H1 (cell line): Measurements from ENCODE around the gene TMEM260. TPM values are rescaled to one million over a fixed set of nuclear protein-coding genes. Genes with fewer than 3 reads are reported as not detected.
A peak's percentile ranks its signal among the peaks of the same experiment; 100 is the strongest.

Experiments used
- CTCF ChIA-PET: fragments of 300-600 bp; sonication (Branson Sonifier 250); formaldehyde crosslinking; loops from one replicate; lab custom pipeline; 2021; ENCODE audit not compliant: partially characterized antibody; lab: Charles Lee
- POLR2A ChIA-PET: fragments of 300-600 bp; sonication (Branson Sonifier 250); formaldehyde crosslinking; loops from one replicate; lab custom pipeline; 2021; ENCODE audit warnings: inconsistent platforms; ENCODE audit not compliant: partially characterized antibody; lab: Charles Lee
- DNase-seq, 2 experiments: peaks; one replicate each; pipeline versions ENCODE4 v3.0.0 to v3.0.0-alpha.2; 2010 to 2022; ENCODE audit warnings: low spot score in 2 of 2, low read depth in 1 of 2, mixed read lengths in 1 of 2
- FAIRE-seq: peaks from 2 replicates; lab custom pipeline; 2011; peaks lifted over from hg19 to GRCh38; lab: Jason Lieb, UNC
- H2AFZ ChIP-seq: 2 replicates; pipeline ENCODE4 v1.8.1; 2012; ENCODE audit warnings: low read length, inconsistent platforms
- H2AK5ac ChIP-seq: 2 replicates; pipeline ENCODE4 v1.6.1; 2013; ENCODE audit warnings: low read depth, low read length
- H2BK120ac ChIP-seq: replicated peaks from 2 replicates; pipeline ENCODE3; 2013; ENCODE audit warnings: low read depth, low read length, inconsistent platforms
- H2BK12ac ChIP-seq: 2 replicates; pipeline ENCODE4 v1.6.1; 2013; ENCODE audit warnings: low read depth, low read length
- H2BK15ac ChIP-seq: 2 replicates; pipeline ENCODE4 v1.6.1; 2013; ENCODE audit warnings: low read length
- H2BK20ac ChIP-seq: 2 replicates; pipeline ENCODE4 v1.6.1; 2013; ENCODE audit warnings: low read length
- H2BK5ac ChIP-seq: 2 replicates; pipeline ENCODE4 v1.6.1; 2013; ENCODE audit warnings: low read depth, low read length
- H3K14ac ChIP-seq: 2 replicates; pipeline ENCODE4 v1.6.1; 2013; ENCODE audit warnings: inconsistent platforms; ENCODE audit not compliant: insufficient read length
- H3K18ac ChIP-seq: 2 replicates; pipeline ENCODE4 v1.6.1; 2013; ENCODE audit warnings: low read length; ENCODE audit errors: extremely low read depth
- H3K23ac ChIP-seq: 2 replicates; pipeline ENCODE4 v1.6.1; 2013; ENCODE audit warnings: inconsistent platforms; ENCODE audit not compliant: insufficient read length
- H3K23me2 ChIP-seq: 2 replicates; pipeline ENCODE4 v1.6.1; 2013; ENCODE audit warnings: low read depth, low read length
- H3K27ac ChIP-seq: 2 replicates; pipeline ENCODE4 v1.6.1; 2011; ENCODE audit warnings: low read depth, low read length, inconsistent platforms
- H3K27me3 ChIP-seq, 4 experiments: replicated peaks in 1 of 4; 1 replicate in 1 of 4; 2 replicates in 3 of 4; pipeline versions ENCODE4 v1.6.1 to v1.8.1; 2011 to 2013; ENCODE audit warnings: low read length in 3 of 4, mild to moderate bottlenecking in 3 of 4, inconsistent platforms in 2 of 4, mixed read lengths in 2 of 4, moderate library complexity in 1 of 4; ENCODE audit not compliant: control insufficient read depth in 3 of 4, insufficient read depth in 3 of 4; ENCODE audit errors: extremely low read depth in 1 of 4
- H3K36me3 ChIP-seq, 4 experiments: 2 replicates each; pipeline versions ENCODE4 v1.6.1 to v1.8.1; 2011 to 2013; ENCODE audit warnings: mild to moderate bottlenecking in 4 of 4, low read length in 3 of 4, moderate library complexity in 2 of 4, control low read depth in 1 of 4, inconsistent platforms in 1 of 4; ENCODE audit not compliant: insufficient read depth in 4 of 4, control insufficient read depth in 2 of 4
- H3K4ac ChIP-seq: replicated peaks from 2 replicates; pipeline ENCODE3; 2013; ENCODE audit warnings: low read length, low read depth, mixed read lengths, inconsistent platforms; ENCODE audit not compliant: insufficient read length
- H3K4me1 ChIP-seq, 4 experiments: replicated peaks in 1 of 4; 1 replicate in 1 of 4; 2 replicates in 3 of 4; pipeline versions ENCODE4 v1.6.1 to v1.8.1; 2011 to 2013; ENCODE audit warnings: low read length in 3 of 4, inconsistent platforms in 2 of 4, mixed read lengths in 1 of 4; ENCODE audit not compliant: insufficient read depth in 4 of 4, control insufficient read depth in 3 of 4
- H3K4me2 ChIP-seq, 2 experiments: 2 replicates each; pipeline versions ENCODE4 v1.6.1 to v1.8.1; 2011 to 2013; ENCODE audit warnings: low read depth in 2 of 2, low read length in 2 of 2, control low read depth in 1 of 2, inconsistent platforms in 1 of 2, mild to moderate bottlenecking in 1 of 2; ENCODE audit not compliant: insufficient read depth in 1 of 2
- H3K4me3 ChIP-seq, 4 experiments: fragments of 200-600, 300-600 bp in 1 of 4; sonication (generic), shearing (Covaris generic), sonication (Bioruptor Twin) in 1 of 4; 2 replicates each; pipeline versions ENCODE4 v1.5.1 to v1.8.1; 2011 to 2016; ENCODE audit warnings: low read length in 4 of 4, low read depth in 3 of 4, control low read depth in 2 of 4, inconsistent platforms in 2 of 4, mild to moderate bottlenecking in 2 of 4, mixed read lengths in 1 of 4, moderate library complexity in 1 of 4; ENCODE audit not compliant: insufficient read depth in 2 of 4; ENCODE audit errors: extremely low read depth in 1 of 4
- H3K56ac ChIP-seq: replicated peaks from 2 replicates; pipeline ENCODE3; 2013; ENCODE audit warnings: low read depth, mild to moderate bottlenecking, mixed read lengths, low read length, inconsistent platforms; ENCODE audit not compliant: insufficient read length
- H3K79me1 ChIP-seq: 2 replicates; pipeline ENCODE4 v1.6.1; 2013; ENCODE audit warnings: low read depth, low read length, control low read depth
- H3K79me2 ChIP-seq, 2 experiments: 2 replicates each; pipeline versions ENCODE4 v1.6.1 to v1.8.1; 2012 to 2013; ENCODE audit warnings: low read length in 2 of 2, mild to moderate bottlenecking in 2 of 2, inconsistent platforms in 1 of 2; ENCODE audit not compliant: insufficient read depth in 2 of 2, control insufficient read depth in 1 of 2
- H3K9ac ChIP-seq, 4 experiments: replicated peaks in 1 of 4; 1 replicate in 1 of 4; 2 replicates in 3 of 4; pipeline versions ENCODE4 v1.6.1 to v1.8.1; 2011 to 2013; ENCODE audit warnings: low read depth in 3 of 4, low read length in 3 of 4, control low read depth in 2 of 4, mild to moderate bottlenecking in 2 of 4, moderate library complexity in 2 of 4, inconsistent platforms in 1 of 4; ENCODE audit errors: extremely low read depth in 1 of 4
- H3K9me3 ChIP-seq, 2 experiments: 2 replicates each; pipeline versions ENCODE4 v1.6.1 to v1.8.1; 2012 to 2013; ENCODE audit warnings: mild to moderate bottlenecking in 2 of 2, moderate library complexity in 2 of 2, control low read depth in 1 of 2, inconsistent platforms in 1 of 2, low read depth in 1 of 2, low read length in 1 of 2, mixed read lengths in 1 of 2; ENCODE audit not compliant: insufficient read depth in 2 of 2
- H4K20me1 ChIP-seq, 2 experiments: replicated peaks in 1 of 2; 2 replicates each; pipeline versions ENCODE3 to v1.8.1; 2011 to 2013; ENCODE audit warnings: inconsistent platforms in 2 of 2, low read length in 2 of 2, mild to moderate bottlenecking in 1 of 2; ENCODE audit not compliant: insufficient read depth in 2 of 2, control insufficient read depth in 1 of 2
- H4K5ac ChIP-seq: 2 replicates; pipeline ENCODE4 v1.6.1; 2013; ENCODE audit warnings: low read length, low read depth, mixed read lengths, inconsistent platforms; ENCODE audit not compliant: insufficient read length
- H4K8ac ChIP-seq: 2 replicates; pipeline ENCODE4 v1.8.0; 2013; ENCODE audit warnings: mild to moderate bottlenecking, moderate library complexity, low read length, inconsistent platforms; ENCODE audit not compliant: insufficient read depth; ENCODE audit errors: extremely low read depth
- H4K91ac ChIP-seq: replicated peaks from 2 replicates; pipeline ENCODE3; 2013; ENCODE audit warnings: low read length, mixed read lengths, inconsistent platforms; ENCODE audit not compliant: insufficient read length
- BCL11A ChIP-seq, 2 experiments: IDR thresholded peaks; one replicate each; pipeline ENCODE4 v1.6.1; 2011; ENCODE audit warnings: low read depth in 2 of 2, low read length in 2 of 2, mild to moderate bottlenecking in 2 of 2
- CBX5 ChIP-seq: fragments of 300-800, 300-1000 bp; sonication (generic); IDR thresholded peaks from 2 replicates; pipeline ENCODE4 v1.7.1; 2016; ENCODE audit warnings: antibody characterized with exemption, low read length, low read depth
- CHD1 ChIP-seq: IDR thresholded peaks from 2 replicates; pipeline ENCODE4 v1.6.1; 2012; ENCODE audit warnings: low read depth, low read length, improper control_type of control experiment
- JUN ChIP-seq: IDR thresholded peaks from 2 replicates; pipeline ENCODE4 v1.6.1; 2011; ENCODE audit warnings: low read depth, mild to moderate bottlenecking, improper control_type of control experiment, low read length
- KDM1A ChIP-seq: fragments of 200-600, 300-600 bp; sonication (generic); IDR thresholded peaks from 2 replicates; pipeline ENCODE4 v1.7.1; 2016; ENCODE audit warnings: mild to moderate bottlenecking, low read length, borderline replicate concordance
- PHF8 ChIP-seq: fragments of 200-600 bp; sonication (generic); conservative IDR thresholded peaks from 2 replicates; pipeline ENCODE4 v1.7.1; 2012; ENCODE audit warnings: low read depth, mild to moderate bottlenecking, inconsistent platforms, low read length, moderate library complexity
- RBBP5 ChIP-seq: IDR thresholded peaks from 2 replicates; pipeline ENCODE4 v1.7.1; 2012; ENCODE audit warnings: low read depth, mild to moderate bottlenecking, inconsistent platforms, low read length, moderate library complexity, borderline replicate concordance
- RFX5 ChIP-seq: IDR thresholded peaks from 2 replicates; pipeline ENCODE4 v1.6.1; 2011; ENCODE audit warnings: low read depth, low read length, improper control_type of control experiment, borderline replicate concordance
- RNF2 ChIP-seq: fragments of 200-900, 300-1000 bp; sonication (generic); IDR thresholded peaks from 2 replicates; pipeline ENCODE4 v1.7.1; 2016; ENCODE audit warnings: borderline replicate concordance, low read depth, mild to moderate bottlenecking, antibody characterized with exemption, low read length; ENCODE audit not compliant: poor library complexity, severe bottlenecking; ENCODE audit errors: missing control alignments
- SAP30 ChIP-seq: fragments of 300-600 bp; sonication (generic); IDR thresholded peaks from 2 replicates; pipeline ENCODE4 v1.7.1; 2012; ENCODE audit warnings: low read length, moderate library complexity, mild to moderate bottlenecking, inconsistent platforms; ENCODE audit not compliant: insufficient read depth, insufficient replicate concordance
- SIRT6 ChIP-seq: IDR thresholded peaks from one replicate; pipeline ENCODE4 v1.7.1; 2012; ENCODE audit warnings: low read length, inconsistent platforms
- SP1 ChIP-seq: IDR thresholded peaks from 2 replicates; pipeline ENCODE4 v1.6.1; 2011; ENCODE audit warnings: low read depth, low read length
- WGBS, 2 experiments: shearing (Covaris generic) in 1 of 2; methylation state at CpG; one replicate each; pipeline versions ENCODE4 v1.1.6 to v1.1.7; 2013 to 2015; ENCODE audit warnings: low lambda C conversion rate in 2 of 2, mixed read lengths in 2 of 2, inconsistent platforms in 1 of 2, low coverage in 1 of 2, missing lambda C conversion rate in 1 of 2; ENCODE audit not compliant: insufficient replicate concordance in 2 of 2, insufficient coverage in 1 of 2, insufficient read length in 1 of 2; ENCODE audit errors: extremely low coverage in 1 of 2, missing lambda C conversion rate in 1 of 2; 5-methylcytosine and 5-hydroxymethylcytosine counted together
- polyA plus RNA-seq, 7 experiments: library from polyadenylated mRNA; depleted of rRNA in 3 of 7; stranded (reverse) in 5 of 7; unstranded in 2 of 7; fragments of >200 nt in 5 of 7; fragments of 200-250 nt in 2 of 7; gene quantifications; 1 replicate in 5 of 7; 2 replicates in 1 of 7; 4 replicates in 1 of 7; pipeline versions ENCODE4 v1.2.1 to v1.2.3, GENCODE V29; 2011 to 2013; ENCODE audit warnings: missing spikeins in 2 of 7, mixed read lengths in 2 of 7
- total RNA-seq: library from RNA; stranded (reverse); fragmentation: NEBNext Ultra II Directional; extraction: Animal tissue kit (Norgen Biotek cat#: 25700); gene quantifications from 2 replicates; pipeline ENCODE4 v1.2.1, GENCODE V29; 2021

The TMEM260 gene
- total and polyA plus RNA-seq, 2 of the 8 experiments (the other 6 are each of a cell fraction or from before 2014, with no cell fraction given), result 14.4 to 15.2 TPM

DNA sequence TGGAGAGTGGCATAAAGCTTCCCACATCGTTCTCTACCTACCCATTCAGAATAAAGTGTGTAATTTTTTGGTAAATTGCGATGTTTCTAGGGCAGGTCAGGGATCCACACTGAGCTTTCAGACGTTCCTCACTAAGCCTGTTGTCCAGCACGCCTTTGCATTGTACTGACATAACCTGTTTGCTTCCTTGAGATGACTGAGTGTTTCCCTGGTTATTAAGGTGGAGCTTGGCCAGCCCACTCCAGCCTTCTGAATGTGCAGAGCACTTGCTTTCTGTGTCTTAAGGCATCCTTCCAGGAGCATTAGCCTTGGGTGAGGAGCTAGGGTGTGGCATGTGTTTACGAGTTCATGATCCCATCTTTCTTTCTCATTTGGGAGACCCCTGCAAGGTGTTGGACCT is 96.4 kb downstream of the TMEM260 start:
- H3K4me1 ChIP-seq, result no peaks in the 10 kb centered on the region
- CTCF ChIA-PET, result interaction anchor here (2.5 kb wide), 1 partner anchor 9 kb away, joined by 8 read pairs; no protein-coding TSS in a partner anchor
- H2AFZ ChIP-seq, result no peak overlapping the region
- no peak overlapping the region for H3K56ac ChIP-seq
- H3K4me3 ChIP-seq, result no peak overlapping the region
- H2BK120ac ChIP-seq, result no peak overlapping the region
- H2BK5ac ChIP-seq, result no peak overlapping the region
- H3K9ac ChIP-seq, result no peak overlapping the region
- no peak overlapping the region for H3K14ac ChIP-seq
- no peak overlapping the region for H3K4me2 ChIP-seq
- H4K20me1 ChIP-seq, result no peaks in the 10 kb centered on the region
- H3K23me2 ChIP-seq, result no peaks in the 10 kb centered on the region
- FAIRE-seq (no peak), DNase-seq (no peak)
- H3K27me3 ChIP-seq, result no peaks in the 10 kb centered on the region
- H3K79me2 ChIP-seq, result no peaks in the 10 kb centered on the region
- no peak overlapping the region for H3K4ac ChIP-seq
- no peak for TF ChIP-seq JUN
- no peak for TF ChIP-seq KDM1A
- TF ChIP-seq RFX5, result no peak
- TF ChIP-seq CHD1, result no peak
- TF ChIP-seq BCL11A (IDR thresholded peaks at IDR 0.05; ENCODE audit: low read depth in 2 of 2, low read length in 2 of 2), result no peak
- no peak for TF ChIP-seq RNF2
- no peak for TF ChIP-seq SP1
- no peak for TF ChIP-seq CBX5
- TF ChIP-seq RBBP5, result no peak
- TF ChIP-seq SAP30, result no peak
- no peak for TF ChIP-seq SIRT6
- TF ChIP-seq PHF8, result no peak
- no peak overlapping the region for H4K91ac ChIP-seq
- H4K8ac ChIP-seq, result no peak overlapping the region
- no peak overlapping the region for H2BK12ac ChIP-seq
- H3K18ac ChIP-seq, result no peak overlapping the region
- H3K36me3 ChIP-seq, result no peaks in the 10 kb centered on the region
- no peaks in the 10 kb centered on the region; the same call in 1 of the 2 replicates for H3K79me1 ChIP-seq
- H2BK15ac ChIP-seq, result no peak overlapping the region
- no peak overlapping the region for H3K27ac ChIP-seq
- no peak overlapping the region for H3K23ac ChIP-seq
- no peak overlapping the region for H2BK20ac ChIP-seq
- 56% methylated on average over 5 of the region's 5 CpGs; no CpG with 5 or more reads in 1 of the 2 experiments for WGBS, 2 experiments
- 0 out of 2 replicates have a peak overlapping the region, but pooled peaks have one; percentile 42 for H2AK5ac ChIP-seq
- no peaks in the 10 kb centered on the region for H3K9me3 ChIP-seq
- no peak overlapping the region for H4K5ac ChIP-seq
- POLR2A ChIA-PET, result interaction anchor here (1.0 to 1.8 kb wide), 2 partner anchors 11 to 133 kb away, joined by 3 to 5 read pairs; no protein-coding TSS in a partner anchor
